Measurements from ENCODE around the gene CARD19.

Gene CARD19

DNA sequence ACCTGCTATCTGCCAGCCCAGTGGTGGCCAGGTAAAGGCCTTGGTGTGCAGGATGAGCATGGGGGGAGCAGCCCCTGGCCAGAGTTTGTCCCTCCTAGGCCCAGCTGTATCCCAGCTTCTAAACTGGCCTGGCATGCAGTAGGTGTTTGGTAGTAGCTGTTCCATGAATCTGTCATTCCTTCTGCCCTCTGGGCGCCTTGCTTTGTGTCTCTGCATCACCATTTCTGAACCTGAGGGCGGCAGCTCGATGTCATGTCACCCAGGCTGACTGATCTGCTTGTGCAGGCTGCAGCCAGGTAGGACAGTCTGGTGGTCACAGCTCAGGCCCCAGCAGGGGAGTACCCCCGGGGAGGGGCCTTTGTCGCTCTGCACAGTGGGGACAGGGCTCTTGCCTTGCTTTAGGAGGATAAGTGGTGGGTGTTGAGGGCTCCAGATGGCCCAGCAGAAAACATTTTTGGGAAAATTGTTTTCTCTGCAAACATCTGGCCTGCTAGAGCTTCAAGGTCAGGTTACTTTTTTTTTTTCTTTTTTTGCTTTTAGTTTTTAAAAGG lies 42.2 kb upstream of the CARD19 start:
- in situ Hi-C loops (cut with HindIII; ENCODE audit: low sequenced_read_pairs), result no loop called here
- H3K4me3 ChIP-seq (ENCODE audit: low read depth, low read length), result no peak overlapping the region
- TF ChIP-seq, protein P1, sequence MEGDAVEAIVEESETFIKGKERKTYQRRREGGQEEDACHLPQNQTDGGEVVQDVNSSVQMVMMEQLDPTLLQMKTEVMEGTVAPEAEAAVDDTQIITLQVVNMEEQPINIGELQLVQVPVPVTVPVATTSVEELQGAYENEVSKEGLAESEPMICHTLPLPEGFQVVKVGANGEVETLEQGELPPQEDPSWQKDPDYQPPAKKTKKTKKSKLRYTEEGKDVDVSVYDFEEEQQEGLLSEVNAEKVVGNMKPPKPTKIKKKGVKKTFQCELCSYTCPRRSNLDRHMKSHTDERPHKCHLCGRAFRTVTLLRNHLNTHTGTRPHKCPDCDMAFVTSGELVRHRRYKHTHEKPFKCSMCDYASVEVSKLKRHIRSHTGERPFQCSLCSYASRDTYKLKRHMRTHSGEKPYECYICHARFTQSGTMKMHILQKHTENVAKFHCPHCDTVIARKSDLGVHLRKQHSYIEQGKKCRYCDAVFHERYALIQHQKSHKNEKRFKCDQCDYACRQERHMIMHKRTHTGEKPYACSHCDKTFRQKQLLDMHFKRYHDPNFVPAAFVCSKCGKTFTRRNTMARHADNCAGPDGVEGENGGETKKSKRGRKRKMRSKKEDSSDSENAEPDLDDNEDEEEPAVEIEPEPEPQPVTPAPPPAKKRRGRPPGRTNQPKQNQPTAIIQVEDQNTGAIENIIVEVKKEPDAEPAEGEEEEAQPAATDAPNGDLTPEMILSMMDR (IDR thresholded peaks at IDR 0.05; ENCODE audit: low read depth, low read length, missing control alignments), result no peak
- DNase-seq (ENCODE audit: low read depth), result no peak

DNA sequence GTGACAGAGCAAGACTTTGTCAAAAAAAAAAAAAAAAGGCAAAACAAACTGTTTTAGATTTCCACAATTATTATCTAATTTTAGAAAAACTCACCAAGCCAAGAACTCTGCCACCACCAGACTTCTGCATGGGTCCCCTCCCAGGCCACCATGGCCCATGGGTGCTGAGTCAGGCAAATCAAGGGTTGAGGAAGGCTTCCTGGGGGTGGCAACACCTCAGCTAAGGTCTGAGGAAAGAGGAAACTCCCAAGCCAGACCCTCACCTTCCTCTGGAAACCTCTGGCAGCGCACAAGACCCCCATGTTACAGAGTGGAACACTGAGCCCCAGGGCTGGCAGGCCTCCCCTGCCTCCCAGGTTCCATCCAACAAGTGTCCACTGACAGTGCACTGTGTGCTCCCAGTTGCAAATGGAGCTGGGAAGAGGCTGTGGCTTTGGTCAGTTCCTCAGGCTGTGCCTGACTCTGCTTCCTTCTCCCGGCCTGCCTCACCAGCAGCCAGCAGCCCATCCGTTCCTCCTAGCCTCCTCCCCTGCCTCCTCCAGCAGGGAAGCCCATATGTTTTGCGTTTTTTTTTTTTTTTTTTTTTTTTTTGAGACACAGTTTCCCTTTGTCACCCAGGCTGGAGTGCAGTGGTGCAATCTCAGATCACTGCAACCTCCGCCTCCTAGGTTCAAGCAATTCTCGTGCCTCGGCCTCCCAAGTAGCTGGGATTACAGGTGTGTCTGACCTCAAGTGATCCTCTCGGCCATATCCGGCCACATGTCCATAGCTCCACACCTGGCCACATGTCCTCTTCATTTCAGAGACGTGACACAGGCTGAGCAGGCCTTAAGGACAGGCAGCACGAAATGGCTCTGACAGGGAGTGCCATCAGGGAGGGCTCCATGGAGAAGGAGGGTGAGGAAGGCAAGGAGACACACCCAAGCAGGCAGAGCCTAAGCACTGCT lies 41.0 kb upstream of the CARD19 start:
- no peak overlapping the region for H3K4me3 ChIP-seq (ENCODE audit: low read depth, low read length)
- in situ Hi-C loops (cut with HindIII; ENCODE audit: low sequenced_read_pairs), result no loop called here
- TF ChIP-seq, protein P1 (IDR thresholded peaks at IDR 0.05; ENCODE audit: low read depth, low read length, missing control alignments), result no peak
- no peak for DNase-seq (ENCODE audit: low read depth)

DNA sequence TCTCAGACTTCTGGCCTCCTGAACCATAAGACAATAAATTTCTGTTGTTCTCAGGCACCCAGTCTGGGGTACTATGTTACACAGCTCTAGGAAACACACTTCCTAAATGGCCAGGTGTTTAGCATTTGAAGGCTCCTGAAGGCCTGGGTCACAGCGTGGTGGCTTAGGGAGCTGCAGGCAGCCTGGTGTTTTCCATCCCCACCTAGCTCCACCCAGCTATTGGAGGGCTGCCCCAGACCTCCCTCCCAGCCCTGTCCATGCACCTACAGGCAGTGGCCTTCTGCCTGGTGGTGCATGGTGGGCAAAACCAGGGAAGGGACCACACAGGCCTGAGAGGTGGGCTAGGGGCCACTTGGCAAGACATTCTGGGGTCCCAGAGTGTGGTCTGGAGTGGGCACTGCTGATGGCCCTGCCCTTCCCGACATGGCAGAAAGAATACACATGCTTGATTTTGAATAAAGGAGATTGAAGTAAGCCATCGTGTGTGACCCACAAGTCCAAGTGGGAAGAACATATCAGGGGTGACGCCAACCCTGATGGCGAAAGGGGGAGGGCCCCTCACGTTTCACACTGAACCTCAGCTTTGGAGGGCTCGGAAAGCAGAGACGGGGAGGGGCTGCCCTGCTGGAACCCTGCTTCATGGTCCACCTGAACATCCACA lies 38.8 kb upstream of the CARD19 start:
- in situ Hi-C loops (cut with HindIII; ENCODE audit: low sequenced_read_pairs), result no loop called here
- no peak overlapping the region for H3K4me3 ChIP-seq (ENCODE audit: low read depth, low read length)
- TF ChIP-seq, protein P1 (IDR thresholded peaks at IDR 0.05; ENCODE audit: low read depth, low read length, missing control alignments), result no peak
- no peak for DNase-seq (ENCODE audit: low read depth)

DNA sequence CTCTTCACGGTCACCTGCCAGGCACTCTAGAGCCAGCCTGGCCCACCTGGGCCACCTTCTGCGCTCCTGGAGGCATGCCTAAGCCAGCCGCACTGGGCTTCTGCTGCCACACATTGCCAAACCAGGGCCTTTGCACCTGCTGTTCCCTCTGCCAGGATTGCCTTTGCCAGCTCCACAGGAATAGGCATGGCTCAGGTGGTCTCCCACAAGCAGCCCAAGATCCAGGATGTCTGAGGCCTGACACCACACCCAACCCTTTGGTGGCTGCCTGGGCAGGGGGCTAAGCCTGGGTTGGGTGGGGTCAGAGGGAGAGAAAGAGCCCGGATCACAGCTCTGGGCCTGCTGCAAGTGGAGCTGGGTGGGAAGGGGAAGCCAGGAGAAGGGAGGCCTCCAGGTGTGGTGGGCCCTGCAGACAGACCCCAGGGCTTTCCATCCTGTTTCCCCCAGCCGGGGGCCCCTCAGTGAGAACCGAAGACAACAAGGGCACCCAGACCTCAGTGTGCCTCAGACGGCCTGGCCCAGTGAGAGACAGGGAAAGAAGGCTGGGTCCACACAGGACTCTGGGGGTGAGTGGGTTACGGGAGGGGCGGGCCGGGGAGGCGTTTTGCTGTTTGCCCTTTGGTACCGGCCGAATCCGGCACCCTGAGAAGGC lies 38.2 kb upstream of the CARD19 start:
- no peak for DNase-seq (ENCODE audit: low read depth)
- in situ Hi-C loops (cut with HindIII; ENCODE audit: low sequenced_read_pairs), result no loop called here
- TF ChIP-seq, protein P1 (IDR thresholded peaks at IDR 0.05; ENCODE audit: low read depth, low read length, missing control alignments), result no peak
- H3K4me3 ChIP-seq (ENCODE audit: low read depth, low read length), result no peak overlapping the region

DNA sequence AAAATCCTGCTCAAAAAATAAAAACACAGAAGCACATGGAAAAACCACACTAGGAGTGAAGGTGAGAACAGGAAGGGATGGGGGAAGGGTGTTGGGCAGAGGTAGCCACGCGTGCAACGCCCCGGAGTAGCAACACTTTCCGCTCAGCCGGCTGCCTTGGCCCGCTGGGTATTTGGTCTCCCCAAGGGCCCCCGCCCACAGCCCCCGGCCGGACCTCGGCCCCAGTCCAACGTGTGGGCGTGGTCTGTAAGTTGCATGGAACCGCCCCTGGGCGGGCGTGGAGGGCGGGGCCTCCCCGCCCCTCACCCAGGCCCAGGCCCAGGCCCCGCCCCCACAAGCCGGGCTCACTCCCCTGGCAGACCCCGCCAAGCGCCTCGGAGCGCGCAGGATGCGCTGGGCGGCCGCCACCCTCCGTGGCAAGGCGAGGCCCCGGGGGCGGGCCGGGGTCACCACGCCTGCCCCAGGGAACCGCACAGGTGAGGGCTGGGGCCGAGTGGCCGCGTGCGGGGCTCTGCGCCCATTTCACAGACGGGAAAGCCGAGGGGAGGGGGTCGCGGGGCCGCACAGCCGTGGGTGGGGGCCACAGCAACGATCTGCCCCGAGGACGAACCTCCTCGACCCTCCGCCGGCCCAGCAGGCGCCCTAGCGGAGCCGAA lies 37.5 kb upstream of the CARD19 start, which contains the start of gene SUSD3:
TSS of gene SUSD3 (plus strand) at position 347 of the 656 bp plus-strand sequence. CDS start at position 389, 42 bp downstream.
- H3K4me3 ChIP-seq (ENCODE audit: low read depth, low read length), result peak within 1 kb of the TSS; percentile 33
- TF ChIP-seq, protein P1 (IDR thresholded peaks at IDR 0.05; ENCODE audit: low read depth, low read length, missing control alignments), result no peak
- in situ Hi-C loops (cut with HindIII; ENCODE audit: low sequenced_read_pairs), result no loop called here
- DNase-seq (ENCODE audit: low read depth), result no peak

Measured in astrocyte of the cerebellum (primary cell).